ENCODE results near the gene C1orf226.

GRCh38 chr1:162404550-162405160 lies 23.1 kb downstream of the C1orf226 start:
- TF ChIP-seq POLR2A (IDR thresholded peaks at IDR 0.05) = no peak
- TF ChIP-seq, protein P1, sequence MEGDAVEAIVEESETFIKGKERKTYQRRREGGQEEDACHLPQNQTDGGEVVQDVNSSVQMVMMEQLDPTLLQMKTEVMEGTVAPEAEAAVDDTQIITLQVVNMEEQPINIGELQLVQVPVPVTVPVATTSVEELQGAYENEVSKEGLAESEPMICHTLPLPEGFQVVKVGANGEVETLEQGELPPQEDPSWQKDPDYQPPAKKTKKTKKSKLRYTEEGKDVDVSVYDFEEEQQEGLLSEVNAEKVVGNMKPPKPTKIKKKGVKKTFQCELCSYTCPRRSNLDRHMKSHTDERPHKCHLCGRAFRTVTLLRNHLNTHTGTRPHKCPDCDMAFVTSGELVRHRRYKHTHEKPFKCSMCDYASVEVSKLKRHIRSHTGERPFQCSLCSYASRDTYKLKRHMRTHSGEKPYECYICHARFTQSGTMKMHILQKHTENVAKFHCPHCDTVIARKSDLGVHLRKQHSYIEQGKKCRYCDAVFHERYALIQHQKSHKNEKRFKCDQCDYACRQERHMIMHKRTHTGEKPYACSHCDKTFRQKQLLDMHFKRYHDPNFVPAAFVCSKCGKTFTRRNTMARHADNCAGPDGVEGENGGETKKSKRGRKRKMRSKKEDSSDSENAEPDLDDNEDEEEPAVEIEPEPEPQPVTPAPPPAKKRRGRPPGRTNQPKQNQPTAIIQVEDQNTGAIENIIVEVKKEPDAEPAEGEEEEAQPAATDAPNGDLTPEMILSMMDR (IDR thresholded peaks at IDR 0.05) = no peak
